Psoas muscle (tissue), 8 donors: ENCODE results near the gene EPS8L3. TPM values are rescaled to one million over a fixed set of nuclear protein-coding genes. Genes with fewer than 3 reads are reported as not detected.

Experiments used
- ATAC-seq, 4 donors: fragments of 200-7000 bp; cut with Tn5 transposase; one replicate each; pipeline ENCODE4 v1.9.1; 2020; ENCODE audit warnings: moderate library complexity in 3 of 4, mild to moderate bottlenecking in 2 of 4
- DNase-seq, 2 donors: peaks; one replicate each; pipeline ENCODE4 v3.0.0-alpha.2; 2020
- H3K27ac ChIP-seq: fragments of 200-600 bp; one replicate; pipeline ENCODE4 v1.8.0; 2022
- H3K27me3 ChIP-seq, 3 donors: fragments of 200-600 bp in 1 of 3; one replicate each; pipeline versions ENCODE4 v1.6.1 to v1.8.0; 2013 to 2022; ENCODE audit warnings: low read length in 2 of 3, mild to moderate bottlenecking in 2 of 3, moderate library complexity in 1 of 3; ENCODE audit not compliant: insufficient read depth in 3 of 3
- H3K36me3 ChIP-seq, 2 donors: fragments of 200-600 bp in 1 of 2; one replicate each; pipeline versions ENCODE4 v1.6.1 to v1.8.0; 2013 to 2022; ENCODE audit warnings: low read depth in 1 of 2, mild to moderate bottlenecking in 1 of 2, moderate library complexity in 1 of 2; ENCODE audit not compliant: insufficient read depth in 1 of 2
- H3K4me1 ChIP-seq: fragments of 200-600 bp; one replicate; pipeline ENCODE4 v1.8.0; 2022
- H3K4me3 ChIP-seq: fragments of 200-600 bp; one replicate; pipeline ENCODE4 v1.8.0; 2022; ENCODE audit warnings: mild to moderate bottlenecking
- H3K9me3 ChIP-seq: fragments of 200-600 bp; one replicate; pipeline ENCODE4 v1.8.0; 2022
- CTCF ChIP-seq: fragments of 200-600 bp; IDR thresholded peaks from one replicate; pipeline ENCODE4 v1.8.0; 2022; ENCODE audit warnings: antibody characterized with exemption
- WGBS, 3 donors: extraction: QIAGEN DNeasy Blood & Tissue Kit; methylation state at CpG; one replicate each; pipeline versions ENCODE4 v1.1.6 to v1.1.7; 2013; 5-methylcytosine and 5-hydroxymethylcytosine counted together
- intact Hi-C, 2 donors: fragments of 100-400 bp; cut with DNase I; formaldehyde crosslinking; loops; one replicate each; pipeline versions ENCODE4 v1.11.0 to v1.14.2; 2022
- polyA plus RNA-seq, 3 donors: library from polyadenylated mRNA; stranded (reverse); fragments of 200-250 nt; gene quantifications; one replicate each; pipeline ENCODE4 v1.2.3, GENCODE V29; 2013
- total RNA-seq, 4 donors: library from RNA; stranded (reverse); fragmentation: NEBNext Ultra II Directional in 2 of 4; extraction: Animal tissue kit (Norgen Biotek cat#: 25700) in 2 of 4; gene quantifications; one replicate each; pipeline versions ENCODE4 v1.2.1 to v1.2.4, GENCODE V29; 2021 to 2023
- donor health status: healthy with polysubstance abuse.
- donor health status: DM: no; HTN: no; CAD: no; lungs with moderate emphysema.
- donor health status: Bipolar disorder and iron deficiency.
- donor health status: healthy.
- donor health status: DM: yes; HTN: yes; CAD: no.
- donor health status: DM: no; HTN: no; CAD: no.
- donor health status: DM: no; HTN: no; CAD: no.
- donor health status: DM: yes; HTN: yes; CAD: no.

Gene EPS8L3
- total and polyA plus RNA-seq, 7 donors, result 0.03 to 0.64 (median 0.57) TPM; not detected in 4

- no peak for TF ChIP-seq CTCF
- 79 to 83% (median 82%) methylated on average over 12 of the region's 12 CpGs for WGBS, 3 donors
- H3K36me3 ChIP-seq, result no peaks in the 10 kb centered on the region
- intact Hi-C loops, result no loop called here
- H3K27ac ChIP-seq, result no peak overlapping the region
- no peak for DNase-seq
- no peaks in the 10 kb centered on the region for H3K9me3 ChIP-seq
- H3K4me3 ChIP-seq, result no peak overlapping the region
- H3K27me3 ChIP-seq, result no peaks in the 10 kb centered on the region
- no peak for ATAC-seq
- no peaks in the 10 kb centered on the region for H3K4me1 ChIP-seq
Measured at GRCh38 chr1:109726728-109727373, 36.9 kb downstream of the EPS8L3 start.

GRCh38 chr1:109726007-109726406, 37.7 kb downstream of the EPS8L3 start:
- TF ChIP-seq CTCF, result no peak
- H3K27me3 ChIP-seq, result no peaks in the 10 kb centered on the region
- intact Hi-C loops, result no loop called here
- 69 to 91% (median 76%) methylated on average over 1 of the region's 1 CpG for WGBS, 3 donors
- H3K4me3 ChIP-seq, result no peak overlapping the region
- DNase-seq (no peak), ATAC-seq (no peak)
- no peaks in the 10 kb centered on the region for H3K9me3 ChIP-seq
- no peaks in the 10 kb centered on the region for H3K4me1 ChIP-seq
- no peaks in the 10 kb centered on the region for H3K36me3 ChIP-seq
- H3K27ac ChIP-seq, result no peak overlapping the region

GRCh38 chr1:109725510-109725909, 38.2 kb downstream of the EPS8L3 start:
- no peaks in the 10 kb centered on the region for H3K36me3 ChIP-seq
- H3K4me1 ChIP-seq, result no peaks in the 10 kb centered on the region
- DNase-seq, result no peak
- H3K27ac ChIP-seq, result no peak overlapping the region
- intact Hi-C loops, result no loop called here
- TF ChIP-seq CTCF, result no peak
- H3K4me3 ChIP-seq, result no peak overlapping the region
- WGBS, 3 donors, result 89 to 91% (median 90%) methylated on average over 4 of the region's 4 CpGs
- no peak for ATAC-seq
- no peaks in the 10 kb centered on the region for H3K9me3 ChIP-seq
- H3K27me3 ChIP-seq, result no peaks in the 10 kb centered on the region

GRCh38 chr1:109724933-109725332, 38.8 kb downstream of the EPS8L3 start:
- Histone ChIP-seq H3K9me3 (no peaks in the 10 kb centered on the region), H3K27ac (no peak overlapping the region), H3K36me3 (no peaks in the 10 kb centered on the region), H3K4me3 (no peak overlapping the region), H3K27me3 (no peaks in the 10 kb centered on the region), H3K4me1 (no peaks in the 10 kb centered on the region)
- no peak for TF ChIP-seq CTCF
- WGBS, 3 donors, result 71 to 97% (median 82%) methylated on average over 4 to 5 of the region's 5 CpGs
- ATAC-seq (no peak), DNase-seq (no peak)
- intact Hi-C loops, result loop anchor here in 1 of 2 donors (5.0 kb wide), 1 partner anchor 47 kb away; no protein-coding TSS in a partner anchor
